Mesenchymal stem cell (in vitro differentiated cells and primary cell): ENCODE results near the gene PARD3B.
A peak's percentile ranks its signal among the peaks of the same experiment; 100 is the strongest.

Experiments used
- DNase-seq: peaks from one replicate; pipeline ENCODE4 v3.0.0-alpha.2; 2013
- H2AFZ ChIP-seq: one replicate; pipeline ENCODE4 v1.6.1; 2013; ENCODE audit warnings: low read depth, mild to moderate bottlenecking, control low read depth, inconsistent platforms, low read length, moderate library complexity
- H2AK5ac ChIP-seq: 2 replicates; pipeline ENCODE4 v1.6.1; 2013; ENCODE audit warnings: low read length, moderate library complexity, mild to moderate bottlenecking, inconsistent platforms; ENCODE audit not compliant: severe bottlenecking
- H2BK120ac ChIP-seq: one replicate; pipeline ENCODE4 v1.6.1; 2013; ENCODE audit warnings: low read depth, mild to moderate bottlenecking, inconsistent platforms, low read length, moderate library complexity
- H2BK12ac ChIP-seq, 2 experiments: one replicate each; pipeline ENCODE4 v1.6.1; 2013; ENCODE audit warnings: inconsistent platforms in 2 of 2, low read length in 2 of 2, mild to moderate bottlenecking in 2 of 2, moderate library complexity in 2 of 2, control low read depth in 1 of 2
- H2BK15ac ChIP-seq: one replicate; pipeline ENCODE4 v1.6.1; 2013; ENCODE audit warnings: mild to moderate bottlenecking, low read depth, inconsistent platforms; ENCODE audit not compliant: poor library complexity, severe bottlenecking
- H2BK5ac ChIP-seq: 2 replicates; pipeline ENCODE4 v1.6.1; 2013; ENCODE audit warnings: low read depth, mild to moderate bottlenecking, low read length, control low read depth, inconsistent platforms; ENCODE audit not compliant: poor library complexity, severe bottlenecking
- H3K14ac ChIP-seq, 2 experiments: one replicate each; pipeline ENCODE4 v1.6.1; 2013; ENCODE audit warnings: inconsistent platforms in 2 of 2, low read length in 2 of 2, control low read depth in 1 of 2, mild to moderate bottlenecking in 1 of 2, moderate library complexity in 1 of 2
- H3K18ac ChIP-seq, 2 experiments: one replicate each; pipeline ENCODE4 v1.6.1; 2013; ENCODE audit warnings: inconsistent platforms in 2 of 2, low read length in 2 of 2, control low read depth in 1 of 2, low read depth in 1 of 2, mild to moderate bottlenecking in 1 of 2
- H3K23ac ChIP-seq, 2 experiments: one replicate each; pipeline ENCODE4 v1.6.1; 2013; ENCODE audit warnings: inconsistent platforms in 2 of 2, low read length in 2 of 2, mild to moderate bottlenecking in 2 of 2, moderate library complexity in 2 of 2, control low read depth in 1 of 2
- H3K27ac ChIP-seq: 2 replicates; pipeline ENCODE4 v1.5.1; 2013; ENCODE audit warnings: mild to moderate bottlenecking, moderate library complexity, low read length, control low read depth, inconsistent platforms; ENCODE audit not compliant: poor library complexity, severe bottlenecking
- H3K27me3 ChIP-seq, 2 experiments: 2 replicates each; pipeline versions ENCODE4 v1.6.1 to v1.7.0; 2013; ENCODE audit warnings: low read length in 2 of 2, mild to moderate bottlenecking in 2 of 2, moderate library complexity in 2 of 2, control low read depth in 1 of 2, inconsistent platforms in 1 of 2; ENCODE audit not compliant: control insufficient read depth in 1 of 2, insufficient read depth in 1 of 2
- H3K36me3 ChIP-seq, 2 experiments: 2 replicates each; pipeline versions ENCODE4 v1.6.1 to v1.7.0; 2013; ENCODE audit warnings: low read length in 2 of 2, control low read depth in 1 of 2, inconsistent platforms in 1 of 2, low read depth in 1 of 2, mild to moderate bottlenecking in 1 of 2; ENCODE audit not compliant: insufficient read depth in 2 of 2, control insufficient read depth in 1 of 2
- H3K4ac ChIP-seq, 2 experiments: one replicate each; pipeline ENCODE4 v1.6.1; 2013; ENCODE audit warnings: inconsistent platforms in 2 of 2, low read length in 2 of 2, mild to moderate bottlenecking in 2 of 2, moderate library complexity in 2 of 2, control low read depth in 1 of 2, low read depth in 1 of 2
- H3K4me1 ChIP-seq: 2 replicates; pipeline ENCODE4 v1.6.1; 2013; ENCODE audit warnings: low read depth, low read length, control low read depth; ENCODE audit not compliant: control insufficient read depth, insufficient read depth
- H3K4me2 ChIP-seq: 2 replicates; pipeline ENCODE4 v1.6.1; 2013; ENCODE audit warnings: low read length, mild to moderate bottlenecking, inconsistent platforms; ENCODE audit not compliant: poor library complexity, severe bottlenecking
- H3K4me3 ChIP-seq, 2 experiments: 2 replicates each; pipeline versions ENCODE4 v1.5.1 to v1.7.0; 2013; ENCODE audit warnings: low read length in 2 of 2, mild to moderate bottlenecking in 2 of 2, control low read depth in 1 of 2, low read depth in 1 of 2; ENCODE audit not compliant: insufficient read depth in 1 of 2
- H3K79me1 ChIP-seq: replicated peaks from 2 replicates; pipeline ENCODE4 v1.6.1; 2013; ENCODE audit warnings: mild to moderate bottlenecking, control low read depth, low read length, inconsistent platforms; ENCODE audit not compliant: poor library complexity, severe bottlenecking
- H3K9ac ChIP-seq: 2 replicates; pipeline ENCODE4 v1.7.0; 2013; ENCODE audit warnings: mild to moderate bottlenecking, low read length, moderate library complexity
- H3K9me3 ChIP-seq: 2 replicates; pipeline ENCODE4 v1.7.0; 2013; ENCODE audit warnings: mild to moderate bottlenecking, low read length; ENCODE audit not compliant: control insufficient read depth
- H4K8ac ChIP-seq: one replicate; pipeline ENCODE4 v1.6.1; 2013; ENCODE audit warnings: inconsistent platforms, mild to moderate bottlenecking, low read length, moderate library complexity
- H4K91ac ChIP-seq: one replicate; pipeline ENCODE4 v1.6.1; 2013; ENCODE audit warnings: mild to moderate bottlenecking, low read length, inconsistent platforms
- WGBS: methylation state at CpG from one replicate; pipeline ENCODE4 v1.1.7; 2013; ENCODE audit warnings: mixed read lengths; 5-methylcytosine and 5-hydroxymethylcytosine counted together

Gene PARD3B

GRCh38 chr2:205561441-205561840, 1016.2 kb downstream of the PARD3B start:
- Histone ChIP-seq H2AFZ (no peak overlapping the region), H3K9me3 (no peaks in the 10 kb centered on the region), H3K4me1 (no peaks in the 10 kb centered on the region), H2BK12ac (no peak overlapping the region), H3K9ac (no peak overlapping the region), H3K14ac (no peak overlapping the region), H3K23ac (no peak overlapping the region), H2BK5ac (no peak overlapping the region), H3K4ac (no peak overlapping the region), H3K27me3 (no peaks in the 10 kb centered on the region), H3K36me3 (peaks cover 0 to 2% of the 10 kb centered on the region in 2 experiments), H3K18ac (no peak overlapping the region), H4K8ac (no peak overlapping the region), H3K27ac (no peak overlapping the region), H3K79me1 (no peaks in the 10 kb centered on the region), H3K4me2 (no peak overlapping the region), H2BK120ac (no peak overlapping the region), H2BK15ac (peak overlapping the region; percentile 70), H3K4me3 (no peak overlapping the region), H2AK5ac (no peak overlapping the region), H4K91ac (no peak overlapping the region)
- no peak for DNase-seq
- 95% methylated on average over 6 of the region's 6 CpGs for WGBS

GRCh38 chr2:205563646-205564045, 1018.4 kb downstream of the PARD3B start:
- H3K9me3 ChIP-seq = no peaks in the 10 kb centered on the region
- H2AFZ ChIP-seq = no peak overlapping the region
- no peak overlapping the region for H3K4me2 ChIP-seq
- no peak overlapping the region for H3K4ac ChIP-seq
- H2BK15ac ChIP-seq = no peak overlapping the region
- no peak overlapping the region for H3K18ac ChIP-seq
- H4K8ac ChIP-seq = no peak overlapping the region
- peaks cover 0 to 2% of the 10 kb centered on the region in 2 experiments for H3K36me3 ChIP-seq
- no peak overlapping the region for H3K27ac ChIP-seq
- no peaks in the 10 kb centered on the region for H3K79me1 ChIP-seq
- no peak overlapping the region for H3K23ac ChIP-seq
- H3K4me1 ChIP-seq = no peaks in the 10 kb centered on the region
- H4K91ac ChIP-seq = no peak overlapping the region
- H3K4me3 ChIP-seq = no peak overlapping the region
- no peak overlapping the region for H2BK12ac ChIP-seq
- DNase-seq = no peak
- H2BK120ac ChIP-seq = no peak overlapping the region
- no peak overlapping the region for H2AK5ac ChIP-seq
- no peak overlapping the region for H2BK5ac ChIP-seq
- 36% methylated on average over 1 of the region's 2 CpGs for WGBS
- H3K14ac ChIP-seq = no peak overlapping the region
- no peak overlapping the region for H3K9ac ChIP-seq
- H3K27me3 ChIP-seq = no peaks in the 10 kb centered on the region

DNA sequence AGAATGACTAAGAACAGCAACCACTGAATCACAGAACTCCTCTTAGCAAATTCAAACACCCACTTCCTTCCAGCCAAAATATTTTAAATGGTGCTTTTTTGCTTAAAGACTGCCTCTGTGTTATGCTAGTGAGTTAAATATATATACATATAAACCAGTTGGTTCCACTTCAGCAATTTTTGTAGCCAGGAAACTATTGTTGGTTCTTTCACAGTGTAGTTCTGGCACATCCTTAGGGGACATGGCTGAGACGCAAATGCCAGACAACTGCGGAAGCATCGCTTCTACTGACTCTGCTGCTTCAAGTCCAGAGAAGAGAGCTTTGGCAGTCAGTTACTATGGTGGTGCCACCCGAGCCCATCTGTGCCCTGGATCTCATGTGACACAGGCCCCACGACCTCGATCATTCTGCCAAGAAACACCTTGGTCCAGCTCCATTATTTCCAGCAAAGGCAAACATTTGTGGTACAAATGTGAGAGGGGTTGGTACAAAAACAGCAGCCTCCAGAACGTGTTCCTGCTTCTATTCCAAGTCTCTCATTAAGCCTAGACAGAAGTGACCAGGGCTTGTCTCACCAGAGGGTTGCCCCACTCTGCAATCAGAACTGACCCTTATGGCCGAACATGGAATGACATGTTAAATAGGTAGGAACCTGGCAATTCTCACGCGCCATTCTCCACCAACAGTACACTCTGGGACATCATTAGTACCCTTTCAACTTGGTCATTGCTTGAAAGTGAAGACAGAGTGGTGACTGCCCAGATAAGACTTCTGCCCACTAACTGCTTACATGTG, 1019.3 kb downstream of the PARD3B start:
- Histone ChIP-seq H4K91ac (no peak overlapping the region), H3K4me2 (no peak overlapping the region), H3K9ac (no peak overlapping the region), H3K9me3 (no peaks in the 10 kb centered on the region), H3K27ac (no peak overlapping the region), H2BK5ac (no peak overlapping the region), H3K18ac (no peak overlapping the region), H2BK12ac (no peak overlapping the region), H3K27me3 (no peaks in the 10 kb centered on the region), H3K4ac (no peak overlapping the region), H3K4me3 (no peak overlapping the region), H3K23ac (no peak overlapping the region), H3K79me1 (no peaks in the 10 kb centered on the region), H3K14ac (no peak overlapping the region), H2AK5ac (no peak overlapping the region), H2AFZ (no peak overlapping the region), H3K36me3 (no peaks in the 10 kb centered on the region), H4K8ac (no peak overlapping the region), H2BK120ac (no peak overlapping the region), H3K4me1 (no peaks in the 10 kb centered on the region), H2BK15ac (no peak overlapping the region)
- WGBS = 94% methylated on average over 10 of the region's 10 CpGs
- DNase-seq = no peak

GRCh38 chr2:205565142-205565522, 1019.9 kb downstream of the PARD3B start:
- WGBS = 95% methylated on average over 2 of the region's 2 CpGs
- Histone ChIP-seq H3K4me3 (no peak overlapping the region), H4K8ac (no peak overlapping the region), H3K9ac (no peak overlapping the region), H3K4me1 (no peaks in the 10 kb centered on the region), H3K23ac (no peak overlapping the region), H3K79me1 (no peaks in the 10 kb centered on the region), H3K36me3 (no peaks in the 10 kb centered on the region), H2AFZ (no peak overlapping the region), H3K27me3 (no peaks in the 10 kb centered on the region), H3K9me3 (no peaks in the 10 kb centered on the region), H2BK120ac (no peak overlapping the region), H2BK15ac (no peak overlapping the region), H4K91ac (no peak overlapping the region), H2BK5ac (no peak overlapping the region), H3K4me2 (no peak overlapping the region), H2BK12ac (no peak overlapping the region), H3K27ac (no peak overlapping the region), H3K18ac (no peak overlapping the region), H2AK5ac (no peak overlapping the region), H3K14ac (no peak overlapping the region), H3K4ac (no peak overlapping the region)
- no peak for DNase-seq
